Activated CD4-positive, alpha-beta T cell treated with anti-CD3 and anti-CD28 coated beads for 36 hours (primary cell): ENCODE data around the gene MRFAP1. TPM values are rescaled to one million over a fixed set of nuclear protein-coding genes. Genes with fewer than 3 reads are reported as not detected.
"Not testable (repeated sequence)": the region's sequence is repeated elsewhere in the genome, so short reads cannot be mapped to it uniquely, and the experiment has no call there.

Experiments used
- ATAC-seq: fragments of 200-7000 bp; cut with Tn5 transposase; one replicate; pipeline ENCODE4 v1.10.0; 2021; ENCODE audit warnings: mild to moderate bottlenecking, moderate library complexity
- CTCF ChIA-PET: fragments of 350-600 bp; sonication (Branson Sonifier 250); formaldehyde crosslinking; loops from one replicate; lab custom pipeline; 2021; ENCODE audit warnings: antibody characterized with exemption; lab: Charles Lee
- POLR2A ChIA-PET: fragments of 350-600 bp; sonication (Branson Sonifier 250); formaldehyde crosslinking; loops from one replicate; lab custom pipeline; 2021; ENCODE audit warnings: antibody characterized with exemption, inconsistent platforms; lab: Charles Lee
- DNase-seq: peaks from one replicate; pipeline ENCODE4 v3.0.0-alpha.2; 2020
- H3K27ac Mint-ChIP-seq: one replicate; pipeline ENCODE4 v1.8.0; 2021; ENCODE audit warnings: mixed read lengths
- H3K27me3 Mint-ChIP-seq: one replicate; pipeline ENCODE4 v1.8.0; 2021; ENCODE audit warnings: mixed read lengths
- H3K36me3 Mint-ChIP-seq: one replicate; pipeline ENCODE4 v1.8.0; 2021; ENCODE audit warnings: low read depth, mixed read lengths
- H3K4me1 Mint-ChIP-seq: one replicate; pipeline ENCODE4 v1.8.0; 2021; ENCODE audit warnings: mixed read lengths
- H3K4me3 Mint-ChIP-seq: one replicate; pipeline ENCODE4 v1.8.0; 2021; ENCODE audit warnings: mild to moderate bottlenecking, moderate library complexity, mixed read lengths
- H3K9me3 Mint-ChIP-seq: one replicate; pipeline ENCODE4 v1.8.0; 2021; ENCODE audit warnings: low read depth, mixed read lengths
- intact Hi-C, 2 experiments: fragments of 100-400 bp; cut with DNase I in 1 of 2; cut with micrococcal nuclease in 1 of 2; formaldehyde crosslinking; loops; one replicate each; pipeline versions ENCODE4 v1.14.2 to v1.15.1; 2022 to 2024; cut with DNase I, micrococcal nuclease
- total RNA-seq, 2 experiments: library from RNA; stranded (reverse); gene quantifications; one replicate each; pipeline ENCODE4 v1.2.3, GENCODE V29; 2021

MRFAP1 gene
- total RNA-seq, 2 experiments from 2014 or later, result 66.8 to 122 TPM

DNA sequence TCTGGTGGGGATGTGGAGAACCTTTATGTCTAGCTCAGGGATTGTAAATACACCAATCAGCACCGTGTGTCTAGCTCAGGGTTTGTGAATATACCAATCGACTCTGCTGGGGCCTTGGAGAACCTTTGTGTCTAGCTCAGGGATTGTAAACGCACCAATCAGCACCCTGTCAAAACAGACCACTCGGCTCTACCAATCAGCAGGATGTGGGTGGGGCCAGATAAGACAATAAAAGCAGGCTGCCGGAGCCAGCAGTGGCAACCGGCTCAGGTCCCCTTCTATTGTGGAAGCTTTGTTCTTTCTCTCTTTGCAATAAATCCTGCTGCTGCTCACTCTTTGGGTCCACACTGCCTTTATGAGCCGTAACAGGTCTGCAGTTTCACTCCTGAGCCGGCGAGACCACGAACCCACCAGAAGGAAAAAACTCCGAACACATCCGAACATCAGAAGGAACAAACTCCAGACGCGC is 32.7 kb downstream of the MRFAP1 start:
- peak; percentile 37 for ATAC-seq

DNA sequence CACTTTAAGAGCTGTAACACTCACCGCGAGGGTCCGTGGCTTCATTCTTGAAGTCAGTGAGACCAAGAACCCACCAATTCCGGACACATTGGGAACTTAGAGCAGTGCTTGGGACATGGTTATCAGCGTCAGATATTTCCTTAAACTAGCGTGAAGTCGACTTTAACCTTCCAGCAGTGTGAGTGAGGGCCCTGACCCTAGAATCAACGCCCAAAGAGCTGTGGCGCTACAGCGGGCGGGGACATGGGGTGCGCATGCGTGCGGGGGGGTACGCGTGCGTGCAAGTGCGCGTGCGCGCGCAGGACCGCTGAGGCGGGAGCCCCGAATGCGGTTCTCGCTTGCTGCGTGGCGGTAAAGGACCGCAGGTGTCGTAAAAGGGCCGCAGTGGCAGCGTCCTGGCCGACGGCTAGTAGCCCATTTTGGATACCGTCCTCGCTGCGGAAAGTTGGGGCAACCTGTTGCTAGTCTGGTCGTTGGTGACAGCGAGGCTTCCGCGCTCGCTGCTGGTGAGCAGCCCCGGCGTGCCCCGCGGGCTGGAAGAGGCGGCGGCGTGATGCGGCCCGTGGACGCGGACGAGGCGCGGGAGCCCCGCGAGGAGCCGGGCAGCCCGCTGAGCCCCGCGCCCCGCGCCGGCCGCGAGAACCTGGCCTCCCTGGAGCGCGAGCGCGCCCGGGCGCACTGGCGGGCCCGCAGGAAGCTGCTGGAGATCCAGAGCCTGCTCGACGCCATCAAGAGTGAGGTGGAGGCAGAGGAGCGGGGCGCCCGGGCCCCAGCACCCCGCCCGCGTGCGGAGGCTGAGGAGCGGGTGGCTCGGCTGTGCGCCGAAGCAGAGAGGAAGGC is 33.4 kb downstream of the MRFAP1 start:
- Mint-ChIP-seq H3K36me3 (peaks cover 40% of the 10 kb centered on the region), H3K27me3 (no peaks in the 10 kb centered on the region), H3K4me1 (peaks cover 40% of the 10 kb centered on the region), H3K4me3 (peak overlapping the region; percentile 93), H3K27ac (peak overlapping the region; percentile 99), H3K9me3 (no peaks in the 10 kb centered on the region)
- intact Hi-C loops, result loop anchor here (1.0 to 2.0 kb wide), 12 partner anchors 15 to 394 kb away; partner anchors contain the start of genes BLOC1S4 (in 2 of the 2), MRFAP1 (in 2 of the 2), MRFAP1L1 (in 2 of the 2) and GRPEL1 (in 1 of the 2)
- DNase-seq (peak; percentile 96), ATAC-seq (peak; percentile 77)
- ChIA-PET POLR2A (interaction anchor here (0.5 to 3.9 kb wide), 21 partner anchors 10 to 1282 kb away, joined by 3 to 42 read pairs (median 6); partner anchors contain the start of genes BLOC1S4, GRPEL1, MAN2B2 and MRFAP1), CTCF (interaction anchor here (0.7 to 3.6 kb wide), 25 partner anchors 10 to 397 kb away, joined by 3 to 44 read pairs (median 6); partner anchors contain the start of genes BLOC1S4, GRPEL1, MRFAP1 and MRFAP1L1)

More for the DNA sequence above, 32.7 kb downstream of the MRFAP1 start:
- intact Hi-C loops, result loop anchor here (1.0 kb wide), 1 partner anchor 33 kb away; the partner anchor contains the start of gene MRFAP1 (in 2 of the 2)
- Mint-ChIP-seq H3K4me3 (peak overlapping the region; percentile 93), H3K4me1 (peaks cover 38% of the 10 kb centered on the region), H3K27ac (peak overlapping the region; percentile 99), H3K36me3 (peaks cover 34% of the 10 kb centered on the region)
- DNase-seq, result peak; percentile 72
- H3K9me3 Mint-ChIP-seq, H3K27me3 Mint-ChIP-seq: not testable (repeated sequence)
- ChIA-PET CTCF (interaction anchor here (1.0 to 3.6 kb wide), 8 partner anchors 10 to 397 kb away, joined by 4 to 44 read pairs (median 6); partner anchors contain the start of genes MRFAP1 and MRFAP1L1), POLR2A (interaction anchor here (0.6 to 3.9 kb wide), 14 partner anchors 10 to 395 kb away, joined by 3 to 42 read pairs (median 8); partner anchors contain the start of genes GRPEL1, MAN2B2, MRFAP1 and MRFAP1L1)

DNA sequence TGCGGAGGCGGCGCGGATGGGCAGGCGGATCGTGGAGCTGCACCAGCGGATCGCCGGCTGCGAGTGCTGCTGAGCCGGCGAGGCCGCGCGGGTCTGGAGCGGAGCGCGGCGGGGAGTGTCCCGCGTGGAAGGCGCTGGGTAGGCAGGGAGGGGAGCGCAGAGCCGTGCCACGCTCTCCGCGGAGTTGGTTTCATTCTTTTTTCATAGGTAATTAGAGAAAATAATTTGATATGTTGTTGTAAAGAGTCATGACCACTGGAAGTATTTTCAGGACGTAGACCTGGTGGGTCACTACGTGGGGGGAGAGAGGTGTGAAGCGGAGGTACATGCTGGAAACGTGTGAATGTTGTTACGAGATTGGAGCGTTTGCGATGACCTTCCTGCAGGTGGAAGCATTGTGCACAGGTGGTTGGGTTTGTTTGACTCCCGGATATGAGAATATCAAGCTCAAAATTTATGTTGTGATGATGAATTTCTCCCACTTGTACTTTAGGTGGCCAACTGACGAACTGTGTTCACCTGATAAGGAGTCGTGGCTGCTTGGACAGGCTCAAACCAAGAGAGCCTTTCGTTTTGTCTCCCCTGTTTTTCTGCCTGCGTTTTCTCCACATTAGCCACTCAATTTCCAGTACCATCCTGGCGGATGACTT is 34.1 kb downstream of the MRFAP1 start:
- ChIA-PET CTCF (interaction anchor here (0.6 to 3.6 kb wide), 22 partner anchors 11 to 396 kb away, joined by 3 to 44 read pairs (median 6); partner anchors contain the start of genes BLOC1S4, GRPEL1, MRFAP1 and MRFAP1L1), POLR2A (interaction anchor here (0.5 to 3.9 kb wide), 15 partner anchors 10 to 1281 kb away, joined by 3 to 42 read pairs (median 6); partner anchors contain the start of genes BLOC1S4, MRFAP1, MRFAP1L1 and TBC1D14)
- H3K4me1 Mint-ChIP-seq, result peaks cover 42% of the 10 kb centered on the region
- DNase-seq, result peak; percentile 80
- intact Hi-C loops, result loop anchor here (1.0 to 2.0 kb wide), 11 partner anchors 15 to 394 kb away; partner anchors contain the start of genes BLOC1S4 (in 2 of the 2), MRFAP1L1 (in 2 of the 2), GRPEL1 (in 1 of the 2) and KIAA0232 (in 1 of the 2)
- peak overlapping the region; percentile 90 for H3K27ac Mint-ChIP-seq
- ATAC-seq, result peak; percentile 49
- H3K4me3 Mint-ChIP-seq, result peak overlapping the region; percentile 93
- H3K27me3 Mint-ChIP-seq, result no peaks in the 10 kb centered on the region
- peaks cover 45% of the 10 kb centered on the region for H3K36me3 Mint-ChIP-seq
- peaks cover 2% of the 10 kb centered on the region for H3K9me3 Mint-ChIP-seq

DNA sequence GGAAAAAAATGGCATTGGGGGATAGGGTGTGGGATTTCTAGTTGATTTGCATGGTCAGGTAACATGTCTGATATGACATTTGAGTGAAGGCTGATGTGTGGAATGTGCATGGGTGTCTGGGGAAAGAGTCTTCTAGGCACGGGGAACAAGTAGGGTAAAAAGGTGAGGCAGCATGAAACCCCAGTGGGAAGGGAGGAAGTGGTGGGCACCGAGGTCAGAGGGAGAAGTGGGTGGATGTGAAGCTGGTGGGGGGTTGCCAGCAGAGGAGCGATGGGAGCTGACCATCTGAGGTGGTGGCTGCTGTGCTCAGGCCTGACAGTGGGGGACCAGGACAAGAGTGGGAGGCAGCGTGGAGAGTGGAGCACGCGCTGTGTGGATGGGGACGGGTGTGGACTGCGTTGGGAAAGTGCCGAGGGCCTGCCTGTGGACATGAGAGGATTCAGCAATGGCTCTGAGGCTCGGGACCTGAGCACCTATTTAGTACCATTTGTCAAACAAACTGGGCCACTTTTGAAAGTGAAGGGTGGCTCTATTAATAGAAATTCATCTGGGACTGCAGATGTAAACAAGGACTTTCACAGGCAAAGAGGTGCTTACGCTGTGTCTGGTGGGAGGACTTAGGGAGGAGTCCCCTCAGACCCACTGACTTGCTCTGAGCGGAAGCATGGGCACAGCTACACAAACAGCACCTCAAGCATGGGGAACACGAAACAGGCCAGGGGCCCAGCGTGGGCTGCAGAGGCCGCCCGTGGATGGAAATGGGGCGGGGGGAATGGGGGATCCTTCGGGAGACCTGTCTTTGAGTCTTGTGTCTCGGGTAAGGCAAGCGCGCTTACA is 36.5 kb downstream of the MRFAP1 start:
- Mint-ChIP-seq H3K9me3 (peaks cover 5% of the 10 kb centered on the region), H3K36me3 (peaks cover 55% of the 10 kb centered on the region), H3K4me1 (peaks cover 42% of the 10 kb centered on the region), H3K27ac (peak overlapping the region; percentile 90), H3K27me3 (no peaks in the 10 kb centered on the region), H3K4me3 (peak overlapping the region; percentile 93)
- DNase-seq (no peak), ATAC-seq (no peak)
- ChIA-PET CTCF (interaction anchor here (2.3 to 3.5 kb wide), 5 partner anchors 13 to 196 kb away, joined by 10 to 44 read pairs (median 17); partner anchors contain the start of gene BLOC1S4), POLR2A (interaction anchor here (1.2 to 3.9 kb wide), 2 partner anchors 13 to 31 kb away, joined by 4 to 42 read pairs; partner anchors contain the start of gene MRFAP1L1)
- intact Hi-C loops, result no loop called here

DNA sequence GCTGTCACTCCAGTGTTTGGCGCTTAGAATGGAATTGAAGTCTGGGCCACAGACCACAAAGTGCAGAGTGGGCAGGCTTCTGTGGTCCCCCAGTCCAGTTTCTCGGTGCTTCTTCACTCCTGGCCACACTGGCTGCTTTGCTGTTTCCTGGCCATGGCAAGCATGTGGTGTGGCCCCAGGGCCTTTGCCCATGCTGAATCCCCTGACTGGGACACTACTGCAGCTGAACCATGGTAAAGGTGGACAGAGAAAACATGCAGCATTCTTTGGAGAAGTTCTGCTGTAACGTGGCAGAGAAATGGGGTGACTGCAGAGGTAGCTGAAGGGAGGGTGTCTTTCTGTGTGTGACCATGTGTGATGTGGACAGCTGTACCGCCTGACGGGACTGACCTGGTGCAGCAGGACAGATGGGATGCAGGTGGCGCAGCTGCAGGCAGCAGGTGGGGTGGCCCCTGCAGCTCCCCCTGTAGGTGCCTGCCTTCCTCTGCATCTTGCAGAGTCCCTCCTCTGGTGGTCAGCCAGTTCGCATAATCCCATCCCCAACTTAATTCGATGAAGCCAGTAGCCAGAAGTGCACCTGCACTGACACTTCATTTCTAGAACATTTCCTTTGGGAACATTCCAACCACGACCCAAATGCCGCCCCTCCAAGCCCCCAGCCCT is 40.0 kb downstream of the MRFAP1 start:
- Mint-ChIP-seq H3K27me3 (no peaks in the 10 kb centered on the region), H3K4me3 (no peak overlapping the region), H3K4me1 (peaks cover 28% of the 10 kb centered on the region), H3K9me3 (peaks cover 5% of the 10 kb centered on the region), H3K27ac (no peak overlapping the region), H3K36me3 (peaks cover 46% of the 10 kb centered on the region)
- ChIA-PET POLR2A (no interaction called here), CTCF (interaction anchor here (1.0 kb wide), 1 partner anchor 105 kb away, joined by 3 read pairs; no protein-coding TSS in a partner anchor)
- DNase-seq (no peak), ATAC-seq (no peak)
- intact Hi-C loops, result no loop called here

- H3K4me3 Mint-ChIP-seq, result no peak overlapping the region
- DNase-seq (no peak), ATAC-seq (no peak)
- peaks cover 5% of the 10 kb centered on the region for H3K9me3 Mint-ChIP-seq
- H3K36me3 Mint-ChIP-seq, result peaks cover 40% of the 10 kb centered on the region
- no peak overlapping the region for H3K27ac Mint-ChIP-seq
- intact Hi-C loops, result no loop called here
- peaks cover 21% of the 10 kb centered on the region for H3K4me1 Mint-ChIP-seq
- POLR2A ChIA-PET, result no interaction called here
- CTCF ChIA-PET, result interaction anchor here (1.0 to 1.2 kb wide), 2 partner anchors 10 to 104 kb away, joined by 3 read pairs; no protein-coding TSS in a partner anchor
- H3K27me3 Mint-ChIP-seq, result no peaks in the 10 kb centered on the region
Observed at GRCh38 chr4:6681191-6681590, 40.7 kb downstream of the MRFAP1 start.

DNA sequence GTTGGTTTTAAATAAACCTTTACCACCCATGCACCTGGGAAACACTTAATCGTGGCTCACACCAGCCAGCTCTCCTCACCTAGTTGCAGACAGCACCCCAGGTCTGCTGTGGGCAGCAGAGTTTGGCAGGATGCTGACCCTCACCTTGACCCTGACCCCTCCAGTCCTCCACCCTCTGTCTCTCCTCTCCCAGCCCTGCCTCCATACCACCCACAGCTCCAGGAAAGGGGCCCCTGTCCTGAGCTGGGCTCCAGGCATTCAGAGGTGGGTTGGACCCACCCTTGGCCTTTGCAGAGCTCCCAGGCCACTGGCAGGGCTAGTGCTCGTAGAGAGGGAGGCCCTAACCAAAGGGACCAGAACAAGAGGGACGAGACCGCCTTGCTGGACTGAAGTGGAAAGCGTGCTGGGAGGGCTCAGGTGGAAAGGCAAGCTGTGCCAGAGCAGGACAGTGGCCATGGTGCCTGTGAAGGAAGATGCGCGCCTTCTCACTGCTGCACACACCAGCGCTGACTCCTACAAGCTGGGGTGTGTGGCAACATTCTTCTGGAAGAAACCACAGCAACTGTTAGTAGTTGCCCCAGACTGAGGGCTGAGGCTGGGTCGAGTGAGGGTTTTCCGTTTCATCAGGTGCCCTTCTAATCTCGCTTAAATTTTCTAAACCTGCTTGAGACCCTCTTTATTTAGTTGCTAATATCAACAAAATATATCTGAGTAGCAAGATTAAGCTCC is 42.5 kb downstream of the MRFAP1 start:
- ChIA-PET POLR2A (no interaction called here), CTCF (interaction anchor here (1.2 kb wide), 1 partner anchor 191 kb away, joined by 3 read pairs; no protein-coding TSS in a partner anchor)
- peaks cover 8% of the 10 kb centered on the region for H3K4me1 Mint-ChIP-seq
- no peak overlapping the region for H3K27ac Mint-ChIP-seq
- DNase-seq (no peak), ATAC-seq (no peak)
- H3K4me3 Mint-ChIP-seq, result no peak overlapping the region
- intact Hi-C loops, result no loop called here
- H3K27me3 Mint-ChIP-seq, result no peaks in the 10 kb centered on the region
- peaks cover 24% of the 10 kb centered on the region for H3K36me3 Mint-ChIP-seq
- H3K9me3 Mint-ChIP-seq, result peaks cover 5% of the 10 kb centered on the region

DNA sequence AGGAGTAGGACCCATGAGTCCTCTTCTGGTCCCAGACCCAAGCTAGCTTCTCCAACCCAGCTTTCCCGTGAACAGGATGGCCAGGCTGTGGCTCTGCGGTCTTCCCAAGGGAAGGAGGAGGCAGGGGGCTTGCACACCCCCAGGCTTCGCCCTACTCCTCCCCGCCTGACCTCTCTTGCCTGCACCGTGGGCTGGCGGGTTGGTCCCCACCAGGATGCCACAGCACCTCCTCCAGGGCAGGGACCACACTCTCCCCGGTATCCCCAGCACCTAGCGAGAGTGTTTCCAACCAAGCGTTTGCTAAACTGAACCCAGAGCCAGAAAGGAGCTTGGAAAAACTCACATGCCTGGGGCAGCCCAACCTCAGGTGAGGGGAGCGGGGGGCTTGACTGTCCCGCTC is 44.2 kb downstream of the MRFAP1 start:
- Mint-ChIP-seq H3K9me3 (peaks cover 3% of the 10 kb centered on the region), H3K27ac (no peak overlapping the region), H3K4me1 (peaks cover 20% of the 10 kb centered on the region), H3K36me3 (peaks cover 11% of the 10 kb centered on the region), H3K27me3 (no peaks in the 10 kb centered on the region), H3K4me3 (no peak overlapping the region)
- intact Hi-C loops, result no loop called here
- CTCF ChIA-PET, result no interaction called here
- POLR2A ChIA-PET, result interaction anchor here (0.5 kb wide), 1 partner anchor 10 kb away, joined by 3 read pairs; no protein-coding TSS in a partner anchor
- DNase-seq, result no peak
- no peak for ATAC-seq

- H3K4me3 Mint-ChIP-seq, result no peak overlapping the region
- peaks cover 36% of the 10 kb centered on the region for H3K4me1 Mint-ChIP-seq
Observed at GRCh38 chr4:6686104-6686787, 45.8 kb downstream of the MRFAP1 start.

More at GRCh38 chr4:6686104-6686787, 45.8 kb downstream of the MRFAP1 start:
- H3K36me3 Mint-ChIP-seq, result peaks cover 1% of the 10 kb centered on the region
- ChIA-PET POLR2A (no interaction called here), CTCF (interaction anchor here (0.6 to 1.0 kb wide), 2 partner anchors 22 to 41 kb away, joined by 3 read pairs; no protein-coding TSS in a partner anchor)
- DNase-seq (no peak), ATAC-seq (no peak)
- no peaks in the 10 kb centered on the region for H3K9me3 Mint-ChIP-seq
- no peaks in the 10 kb centered on the region for H3K27me3 Mint-ChIP-seq
- intact Hi-C loops, result no loop called here
- no peak overlapping the region for H3K27ac Mint-ChIP-seq
